ENCODE measurements around the gene CXCL14. TPM values are rescaled to one million over a fixed set of nuclear protein-coding genes. Genes with fewer than 3 reads are reported as not detected.

Gene CXCL14
- total RNA-seq, 2 donors from 2014 or later, result 0.20 to 0.44 TPM

GRCh38 chr5:135599421-135600151 lies 20.8 kb upstream of the CXCL14 start:
- Mint-ChIP-seq H3K4me3 (no peak overlapping the region), H3K9me3 (no peaks in the 10 kb centered on the region), H3K27me3 (ENCODE audit: insufficient read depth) (peaks cover 18% of the 10 kb centered on the region), H3K27ac (no peak overlapping the region), H3K4me1 (peaks cover 18% of the 10 kb centered on the region), H3K36me3 (ENCODE audit: low read depth) (no peaks in the 10 kb centered on the region)
- Histone ChIP-seq H3K9me3 (ENCODE audit: control insufficient read depth, low read length) (no peaks in the 10 kb centered on the region), H3K36me3 (ENCODE audit: control insufficient read depth, insufficient read depth, low read length) (no peaks in the 10 kb centered on the region), H3K27ac (ENCODE audit: low read depth, low read length) (no peak overlapping the region), H3K4me1 (ENCODE audit: control insufficient read depth, insufficient read depth, low read length) (peaks cover 13% of the 10 kb centered on the region), H3K9ac (ENCODE audit: extremely low read depth, low read length, poor library complexity, severe bottlenecking) (no peak overlapping the region), H3K27me3 (ENCODE audit: control insufficient read depth, insufficient read depth, low read length, poor library complexity, severe bottlenecking) (peaks cover 6% of the 10 kb centered on the region), H3K4me3 (ENCODE audit: low read length) (no peak overlapping the region)
- no peak for DNase-seq
- no peak for TF ChIP-seq CTCF (conservative IDR thresholded peaks at IDR 0.05)
- 85 to 95% methylated on average over 6 of the region's 6 CpGs for WGBS, 2 experiments (ENCODE audit: insufficient coverage in 1 of 2, insufficient read length in 1 of 2)

DNA sequence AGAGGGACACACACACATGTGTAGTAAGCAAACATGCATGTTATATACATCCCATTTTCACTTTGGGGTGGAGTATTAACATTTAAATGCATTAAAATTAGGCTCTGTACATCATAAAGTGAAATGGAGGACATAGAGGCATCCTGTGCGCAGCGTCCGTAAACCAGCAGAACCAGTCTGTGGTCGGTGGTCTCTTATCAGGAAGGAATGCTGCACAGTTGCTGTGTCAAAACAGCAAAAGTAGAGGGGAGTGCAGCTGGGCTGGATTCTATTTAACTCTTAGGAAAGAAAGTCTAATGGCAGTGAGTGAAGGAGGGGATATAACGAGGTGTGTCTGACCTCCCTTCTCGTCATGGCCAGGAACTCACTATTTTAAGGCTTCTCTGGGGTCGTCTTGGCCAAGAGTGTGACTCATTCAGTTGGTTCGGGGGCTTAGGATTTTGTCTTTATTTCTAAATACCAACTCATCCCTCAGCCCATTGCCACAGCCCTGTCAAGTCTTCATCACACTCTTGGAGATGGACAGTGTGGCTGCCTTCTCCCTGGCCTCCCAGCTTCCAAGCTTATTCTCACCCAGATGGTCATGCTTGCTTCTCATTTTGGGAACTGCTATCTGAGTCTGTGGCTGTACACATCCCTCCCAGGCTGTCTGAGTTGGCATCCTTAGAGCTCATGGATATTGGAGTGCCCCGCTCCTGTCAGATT lies 20.1 kb upstream of the CXCL14 start:
- H3K36me3 ChIP-seq (ENCODE audit: control insufficient read depth, insufficient read depth, low read length), result no peaks in the 10 kb centered on the region
- no peak overlapping the region for H3K4me3 Mint-ChIP-seq
- no peaks in the 10 kb centered on the region for H3K9me3 Mint-ChIP-seq
- H3K36me3 Mint-ChIP-seq (ENCODE audit: low read depth), result no peaks in the 10 kb centered on the region
- H3K27ac Mint-ChIP-seq, result no peak overlapping the region
- no peak for DNase-seq
- 90% methylated on average over 5 to 9 of the region's 9 CpGs for WGBS, 2 experiments (ENCODE audit: insufficient coverage in 1 of 2, insufficient read length in 1 of 2)
- peaks cover 6% of the 10 kb centered on the region for H3K27me3 ChIP-seq (ENCODE audit: control insufficient read depth, insufficient read depth, low read length, poor library complexity, severe bottlenecking)
- H3K9me3 ChIP-seq (ENCODE audit: control insufficient read depth, low read length), result no peaks in the 10 kb centered on the region
- H3K4me3 ChIP-seq (ENCODE audit: low read length), result no peak overlapping the region
- peaks cover 13% of the 10 kb centered on the region for H3K4me1 Mint-ChIP-seq
- H3K9ac ChIP-seq (ENCODE audit: extremely low read depth, low read length, poor library complexity, severe bottlenecking), result no peak overlapping the region
- peaks cover 12% of the 10 kb centered on the region for H3K4me1 ChIP-seq (ENCODE audit: control insufficient read depth, insufficient read depth, low read length)
- TF ChIP-seq CTCF (conservative IDR thresholded peaks at IDR 0.05), result no peak
- no peak overlapping the region for H3K27ac ChIP-seq (ENCODE audit: low read depth, low read length)
- H3K27me3 Mint-ChIP-seq (ENCODE audit: insufficient read depth), result peaks cover 25% of the 10 kb centered on the region

DNA sequence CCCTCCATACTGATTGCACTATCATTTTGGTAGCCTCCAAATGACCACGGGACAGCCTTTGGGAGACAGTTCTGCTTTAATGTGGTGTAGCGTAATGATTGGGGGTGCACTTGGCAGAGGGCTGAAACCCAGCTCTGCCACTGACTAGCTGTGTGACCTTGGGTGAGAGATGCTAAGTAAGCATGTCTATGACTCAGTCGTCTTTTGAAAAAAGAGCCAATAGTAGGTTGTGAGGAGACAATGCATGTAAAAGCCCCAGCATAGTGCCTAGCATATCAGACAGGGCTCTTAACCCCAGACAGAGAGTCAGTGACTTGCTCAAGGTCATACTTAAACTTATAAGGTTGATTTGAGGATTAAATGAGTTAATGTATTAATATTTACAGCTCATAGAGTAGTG lies 18.0 kb upstream of the CXCL14 start:
- H3K4me1 ChIP-seq (ENCODE audit: control insufficient read depth, insufficient read depth, low read length), result no peaks in the 10 kb centered on the region
- no peaks in the 10 kb centered on the region for H3K4me1 Mint-ChIP-seq
- no peaks in the 10 kb centered on the region for H3K36me3 Mint-ChIP-seq (ENCODE audit: low read depth)
- no peak for TF ChIP-seq CTCF (conservative IDR thresholded peaks at IDR 0.05)
- H3K27me3 Mint-ChIP-seq (ENCODE audit: insufficient read depth), result peaks cover 45% of the 10 kb centered on the region
- H3K4me3 ChIP-seq (ENCODE audit: low read length), result no peak overlapping the region
- 85 to 94% methylated on average over 2 to 3 of the region's 3 CpGs for WGBS, 2 experiments (ENCODE audit: insufficient coverage in 1 of 2, insufficient read length in 1 of 2)
- no peak for DNase-seq
- H3K27ac Mint-ChIP-seq, result no peak overlapping the region
- no peaks in the 10 kb centered on the region for H3K9me3 ChIP-seq (ENCODE audit: control insufficient read depth, low read length)
- no peaks in the 10 kb centered on the region for H3K9me3 Mint-ChIP-seq
- no peaks in the 10 kb centered on the region for H3K36me3 ChIP-seq (ENCODE audit: control insufficient read depth, insufficient read depth, low read length)
- peaks cover 14% of the 10 kb centered on the region for H3K27me3 ChIP-seq (ENCODE audit: control insufficient read depth, insufficient read depth, low read length, poor library complexity, severe bottlenecking)
- H3K27ac ChIP-seq (ENCODE audit: low read depth, low read length), result no peak overlapping the region
- no peak overlapping the region for H3K9ac ChIP-seq (ENCODE audit: extremely low read depth, low read length, poor library complexity, severe bottlenecking)
- no peak overlapping the region for H3K4me3 Mint-ChIP-seq
